ENCODE data around the gene CFAP90.

CFAP90 gene

DNA sequence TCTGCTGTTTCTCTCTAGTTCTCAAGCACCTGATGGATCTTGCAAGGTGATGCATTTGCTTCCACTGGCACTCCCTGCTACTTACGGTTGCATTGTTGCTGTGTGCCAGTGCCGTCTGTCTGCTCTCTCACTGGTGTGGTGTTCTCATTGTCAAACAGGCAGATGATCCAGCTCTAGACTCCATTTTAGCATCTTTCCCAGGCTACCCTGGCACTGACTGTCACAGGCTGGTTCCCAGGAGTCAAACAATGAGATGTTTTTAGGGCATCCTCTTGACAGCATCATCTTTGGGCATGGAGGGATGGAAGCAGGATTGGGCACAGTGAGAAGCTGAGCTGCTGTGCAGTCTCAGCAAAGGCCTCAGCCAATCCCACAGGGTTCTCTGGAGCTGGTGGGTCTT, 30.9 kb upstream of the CFAP90 start:
- TF ChIP-seq, protein P1, sequence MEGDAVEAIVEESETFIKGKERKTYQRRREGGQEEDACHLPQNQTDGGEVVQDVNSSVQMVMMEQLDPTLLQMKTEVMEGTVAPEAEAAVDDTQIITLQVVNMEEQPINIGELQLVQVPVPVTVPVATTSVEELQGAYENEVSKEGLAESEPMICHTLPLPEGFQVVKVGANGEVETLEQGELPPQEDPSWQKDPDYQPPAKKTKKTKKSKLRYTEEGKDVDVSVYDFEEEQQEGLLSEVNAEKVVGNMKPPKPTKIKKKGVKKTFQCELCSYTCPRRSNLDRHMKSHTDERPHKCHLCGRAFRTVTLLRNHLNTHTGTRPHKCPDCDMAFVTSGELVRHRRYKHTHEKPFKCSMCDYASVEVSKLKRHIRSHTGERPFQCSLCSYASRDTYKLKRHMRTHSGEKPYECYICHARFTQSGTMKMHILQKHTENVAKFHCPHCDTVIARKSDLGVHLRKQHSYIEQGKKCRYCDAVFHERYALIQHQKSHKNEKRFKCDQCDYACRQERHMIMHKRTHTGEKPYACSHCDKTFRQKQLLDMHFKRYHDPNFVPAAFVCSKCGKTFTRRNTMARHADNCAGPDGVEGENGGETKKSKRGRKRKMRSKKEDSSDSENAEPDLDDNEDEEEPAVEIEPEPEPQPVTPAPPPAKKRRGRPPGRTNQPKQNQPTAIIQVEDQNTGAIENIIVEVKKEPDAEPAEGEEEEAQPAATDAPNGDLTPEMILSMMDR (IDR thresholded peaks at IDR 0.05): no peak
- no peaks in the 10 kb centered on the region for H3K4me1 ChIP-seq
- no peaks in the 10 kb centered on the region for H3K36me3 ChIP-seq (ENCODE audit: control insufficient read depth, insufficient read depth, low read length)
- peaks cover 8% of the 10 kb centered on the region for H3K79me2 ChIP-seq
- no peak overlapping the region for H2AFZ ChIP-seq
- no peaks in the 10 kb centered on the region for H3K9me3 ChIP-seq (ENCODE audit: control insufficient read depth, low read length)
- H3K9ac ChIP-seq: no peak overlapping the region
- H3K27ac ChIP-seq: no peak overlapping the region
- H3K4me2 ChIP-seq (ENCODE audit: low read length): no peak overlapping the region
- no peaks in the 10 kb centered on the region for H3K27me3 ChIP-seq (ENCODE audit: control insufficient read depth, insufficient read depth, low read length)
- H3K4me3 ChIP-seq (ENCODE audit: low read depth, low read length): no peak overlapping the region

DNA sequence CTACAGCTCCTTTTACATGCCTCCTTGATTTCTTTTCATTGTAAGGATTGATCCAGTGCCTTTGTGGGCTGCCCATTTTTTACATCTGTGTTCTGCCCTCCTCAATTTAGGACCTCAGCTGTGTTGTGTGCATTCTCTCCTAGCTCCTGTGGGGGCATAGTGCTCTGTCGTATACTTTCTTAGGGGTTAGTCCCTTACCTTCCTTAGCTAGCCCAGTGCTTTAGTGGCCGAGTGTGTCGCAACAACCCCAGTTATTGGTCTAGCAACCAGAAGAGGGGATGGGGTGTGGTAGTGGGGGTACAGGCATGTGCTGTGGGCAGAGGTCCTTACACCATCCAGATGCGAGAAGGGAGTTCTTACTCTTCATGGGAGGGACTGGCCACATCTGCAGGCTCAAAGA, 30.2 kb upstream of the CFAP90 start:
- Histone ChIP-seq H3K36me3 (ENCODE audit: control insufficient read depth, insufficient read depth, low read length) (no peaks in the 10 kb centered on the region), H3K4me2 (ENCODE audit: low read length) (no peak overlapping the region), H3K27ac (no peak overlapping the region), H3K27me3 (ENCODE audit: control insufficient read depth, insufficient read depth, low read length) (no peaks in the 10 kb centered on the region), H3K4me1 (no peaks in the 10 kb centered on the region), H3K9ac (no peak overlapping the region), H3K9me3 (ENCODE audit: control insufficient read depth, low read length) (no peaks in the 10 kb centered on the region), H3K79me2 (peaks cover 11% of the 10 kb centered on the region), H3K4me3 (ENCODE audit: low read depth, low read length) (no peak overlapping the region), H2AFZ (no peak overlapping the region)
- TF ChIP-seq, protein P1 (IDR thresholded peaks at IDR 0.05): no peak

DNA sequence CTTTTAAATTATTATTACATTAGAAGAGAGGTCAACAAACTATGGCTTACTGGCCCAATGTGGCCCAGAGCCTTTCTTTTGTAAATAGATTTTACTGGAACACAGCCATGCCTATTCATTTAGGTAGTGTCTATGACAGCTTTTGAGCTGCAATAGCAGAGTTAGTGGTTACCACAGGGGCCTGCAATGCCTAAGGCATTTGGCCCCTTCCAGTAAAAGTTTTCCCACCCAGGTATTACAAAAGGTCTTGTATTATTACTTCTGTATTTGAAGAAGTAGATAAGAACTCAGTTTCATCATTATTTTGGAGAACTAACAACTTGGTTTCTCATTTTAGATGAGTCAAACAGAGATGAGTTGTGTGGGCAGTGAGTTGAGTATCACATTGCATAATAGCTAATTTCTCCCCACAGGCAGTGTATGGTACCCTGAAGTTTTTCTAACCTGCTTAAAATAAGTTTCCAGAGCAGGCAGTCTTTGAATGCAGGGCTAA, 27.5 kb upstream of the CFAP90 start:
- H3K4me2 ChIP-seq (ENCODE audit: low read length): no peak overlapping the region
- no peaks in the 10 kb centered on the region for H3K4me1 ChIP-seq
- H3K9ac ChIP-seq: no peak overlapping the region
- H3K27ac ChIP-seq: no peak overlapping the region
- no peaks in the 10 kb centered on the region for H3K9me3 ChIP-seq (ENCODE audit: control insufficient read depth, low read length)
- peaks cover 11% of the 10 kb centered on the region for H3K79me2 ChIP-seq
- TF ChIP-seq, protein P1 (IDR thresholded peaks at IDR 0.05): no peak
- no peaks in the 10 kb centered on the region for H3K36me3 ChIP-seq (ENCODE audit: control insufficient read depth, insufficient read depth, low read length)
- H3K4me3 ChIP-seq (ENCODE audit: low read depth, low read length): no peak overlapping the region
- H3K27me3 ChIP-seq (ENCODE audit: control insufficient read depth, insufficient read depth, low read length): no peaks in the 10 kb centered on the region
- no peak overlapping the region for H2AFZ ChIP-seq

DNA sequence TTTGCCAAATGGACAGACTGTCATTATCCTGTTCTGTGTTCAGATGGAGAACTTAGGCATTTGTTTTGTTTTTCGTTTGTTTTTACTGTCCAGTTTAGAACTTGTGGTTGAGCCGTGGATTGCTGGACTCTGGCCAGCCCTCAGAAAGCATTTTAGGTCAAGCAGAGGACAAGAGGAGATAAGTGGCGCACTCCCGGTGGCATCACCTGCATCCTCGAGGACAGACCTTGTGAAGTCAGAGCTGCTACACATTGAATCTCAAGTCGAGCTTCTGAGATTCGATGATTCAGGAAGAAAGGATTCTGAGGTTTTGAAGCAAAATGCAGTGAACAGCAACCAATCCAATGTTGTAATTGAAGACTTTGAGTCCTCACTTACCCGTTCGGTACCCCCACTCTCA, 26.9 kb upstream of the CFAP90 start:
- H3K9me3 ChIP-seq (ENCODE audit: control insufficient read depth, low read length): no peaks in the 10 kb centered on the region
- peaks cover 11% of the 10 kb centered on the region for H3K79me2 ChIP-seq
- H3K4me1 ChIP-seq: no peaks in the 10 kb centered on the region
- H3K27ac ChIP-seq: no peak overlapping the region
- H3K36me3 ChIP-seq (ENCODE audit: control insufficient read depth, insufficient read depth, low read length): no peaks in the 10 kb centered on the region
- no peak overlapping the region for H3K4me2 ChIP-seq (ENCODE audit: low read length)
- H3K9ac ChIP-seq: no peak overlapping the region
- H3K4me3 ChIP-seq (ENCODE audit: low read depth, low read length): no peak overlapping the region
- no peaks in the 10 kb centered on the region for H3K27me3 ChIP-seq (ENCODE audit: control insufficient read depth, insufficient read depth, low read length)
- TF ChIP-seq, protein P1 (IDR thresholded peaks at IDR 0.05): no peak
- H2AFZ ChIP-seq: no peak overlapping the region

DNA sequence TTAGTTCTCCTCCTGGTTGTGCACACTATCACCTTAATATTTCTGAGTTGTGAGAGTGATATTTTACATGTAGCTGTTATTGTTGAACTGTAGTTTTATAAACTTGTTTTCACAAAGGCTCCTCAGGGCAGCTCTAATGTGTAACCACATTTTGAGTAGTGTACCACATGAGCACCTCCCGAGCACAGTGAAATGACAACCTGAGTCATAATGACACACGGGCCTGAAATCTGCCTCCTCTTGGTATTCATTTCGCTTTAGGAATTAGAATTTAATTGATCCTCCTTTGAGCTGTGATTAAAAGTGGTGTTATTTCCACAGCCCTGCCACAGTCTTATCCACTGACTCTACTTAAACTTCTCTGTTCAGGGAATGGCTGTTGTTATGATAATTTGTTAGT, 25.9 kb upstream of the CFAP90 start:
- H3K79me2 ChIP-seq: peaks cover 10% of the 10 kb centered on the region
- TF ChIP-seq, protein P1 (IDR thresholded peaks at IDR 0.05): no peak
- H3K27me3 ChIP-seq (ENCODE audit: control insufficient read depth, insufficient read depth, low read length): no peaks in the 10 kb centered on the region
- H3K4me2 ChIP-seq (ENCODE audit: low read length): no peak overlapping the region
- H3K4me1 ChIP-seq: no peaks in the 10 kb centered on the region
- H3K4me3 ChIP-seq (ENCODE audit: low read depth, low read length): no peak overlapping the region
- H3K9ac ChIP-seq: no peak overlapping the region
- H3K9me3 ChIP-seq (ENCODE audit: control insufficient read depth, low read length): no peaks in the 10 kb centered on the region
- H2AFZ ChIP-seq: no peak overlapping the region
- H3K36me3 ChIP-seq (ENCODE audit: control insufficient read depth, insufficient read depth, low read length): no peaks in the 10 kb centered on the region
- no peak overlapping the region for H3K27ac ChIP-seq
